Neural progenitor cell (in vitro differentiated cells): ENCODE results near the gene MOGAT1. TPM values are rescaled to one million over a fixed set of nuclear protein-coding genes. Genes with fewer than 3 reads are reported as not detected.
A peak's percentile ranks its signal among the peaks of the same experiment; 100 is the strongest.

Source experiments
- DNase-seq: peaks from one replicate; pipeline ENCODE4 v3.0.0-alpha.2; 2016; ENCODE audit warnings: low spot score
- H2AFZ ChIP-seq: fragments of 200-600 bp; sonication (generic); replicated peaks from 2 replicates; pipeline ENCODE4 v1.6.1; 2016; ENCODE audit warnings: antibody characterized with exemption
- H3F3A ChIP-seq: fragments of 200-600 bp; sonication (generic); 2 replicates; pipeline ENCODE4 v1.6.1; 2016; ENCODE audit warnings: antibody characterized with exemption, low read depth
- H3K27ac ChIP-seq: fragments of 200-600 bp; sonication (generic); 2 replicates; pipeline ENCODE4 v1.5.1; 2016; ENCODE audit warnings: mild to moderate bottlenecking
- H3K27me3 ChIP-seq: fragments of 200-600 bp; sonication (generic); 2 replicates; pipeline ENCODE4 v1.6.1; 2016; ENCODE audit warnings: mild to moderate bottlenecking, moderate library complexity
- H3K36me3 ChIP-seq: fragments of 200-600 bp; sonication (generic); 2 replicates; pipeline ENCODE4 v1.5.1; 2016
- H3K4me1 ChIP-seq: fragments of 200-600 bp; sonication (generic); 2 replicates; pipeline ENCODE4 v1.6.1; 2016; ENCODE audit warnings: mixed run types
- H3K4me2 ChIP-seq: fragments of 200-600 bp; sonication (generic); 2 replicates; pipeline ENCODE4 v1.6.1; 2016
- H3K4me3 ChIP-seq: fragments of 200-600 bp; sonication (generic); 2 replicates; pipeline ENCODE4 v1.5.1; 2016
- H3K79me2 ChIP-seq: fragments of 200-600 bp; sonication (generic); 2 replicates; pipeline ENCODE4 v1.6.1; 2016; ENCODE audit warnings: low read depth
- H3K9ac ChIP-seq: fragments of 200-600 bp; sonication (generic); 2 replicates; pipeline ENCODE4 v1.6.1; 2016
- H3K9me3 ChIP-seq: fragments of 200-600 bp; sonication (generic); 2 replicates; pipeline ENCODE4 v1.5.1; 2016; ENCODE audit warnings: low read depth
- H4K20me1 ChIP-seq: fragments of 200-600 bp; sonication (generic); 2 replicates; pipeline ENCODE4 v1.6.1; 2016; ENCODE audit warnings: low read depth
- H3K27ac Mint-ChIP-seq: 3 replicates; pipeline ENCODE4 v1.8.0; 2021; ENCODE audit warnings: mixed read lengths
- H3K27me3 Mint-ChIP-seq: 2 replicates; pipeline ENCODE4 v1.8.0; 2022; ENCODE audit warnings: low read depth, mild to moderate bottlenecking, inconsistent platforms, moderate library complexity, mixed read lengths; ENCODE audit not compliant: insufficient read depth
- H3K36me3 Mint-ChIP-seq: 3 replicates; pipeline ENCODE4 v1.8.0; 2021; ENCODE audit warnings: mixed read lengths
- H3K4me1 Mint-ChIP-seq: 3 replicates; pipeline ENCODE4 v1.8.0; 2021; ENCODE audit warnings: mixed read lengths
- H3K4me3 Mint-ChIP-seq: 3 replicates; pipeline ENCODE4 v1.8.0; 2021; ENCODE audit warnings: mild to moderate bottlenecking, moderate library complexity, mixed read lengths
- H3K9me3 Mint-ChIP-seq: 3 replicates; pipeline ENCODE4 v1.8.0; 2020; ENCODE audit warnings: mixed read lengths
- CTCF ChIP-seq: fragments of 200-600 bp; sonication (generic); IDR thresholded peaks from 2 replicates; pipeline ENCODE4 v1.5.1; 2017; ENCODE audit warnings: antibody characterized with exemption, mild to moderate bottlenecking
- EZH2 ChIP-seq: fragments of 200-600 bp; sonication (generic); IDR thresholded peaks from 2 replicates; pipeline ENCODE4 v1.6.1; 2017; ENCODE audit warnings: antibody characterized with exemption, mild to moderate bottlenecking, moderate library complexity
- EZH2phosphoT487 ChIP-seq: fragments of 200-600 bp; sonication (generic); IDR thresholded peaks from 2 replicates; pipeline ENCODE4 v1.6.1; 2017; ENCODE audit warnings: antibody characterized with exemption
- total RNA-seq: library from RNA; depleted of rRNA; stranded (reverse); fragments of >200 nt; gene quantifications from 2 replicates; pipeline ENCODE4 v1.2.3, GENCODE V29; 2015; ENCODE audit warnings: low replicate concordance

Gene MOGAT1
- total RNA-seq, 1 donor from 2014 or later: 2.0 TPM

GRCh38 chr2:222756951-222757650 is 85.6 kb downstream of the MOGAT1 start:
- H3K27ac Mint-ChIP-seq: no peak overlapping the region
- Histone ChIP-seq H3F3A (peaks cover 36% of the 10 kb centered on the region), H2AFZ (no peak overlapping the region), H3K27me3 (peaks cover 56% of the 10 kb centered on the region), H3K4me1 (peaks cover 38% of the 10 kb centered on the region), H3K36me3 (no peaks in the 10 kb centered on the region), H3K4me3 (no peak overlapping the region), H3K27ac (no peak overlapping the region), H4K20me1 (peaks cover 17% of the 10 kb centered on the region), H3K4me2 (peak overlapping the region; percentile 5), H3K79me2 (no peaks in the 10 kb centered on the region), H3K9ac (no peak overlapping the region), H3K9me3 (no peaks in the 10 kb centered on the region)
- no peaks in the 10 kb centered on the region for H3K9me3 Mint-ChIP-seq
- peaks cover 34% of the 10 kb centered on the region for H3K4me1 Mint-ChIP-seq
- TF ChIP-seq CTCF (no peak), EZH2phosphoT487 (no peak), EZH2 (no peak)
- no peak for DNase-seq
- H3K36me3 Mint-ChIP-seq: no peaks in the 10 kb centered on the region
- H3K27me3 Mint-ChIP-seq: peaks cover 30% of the 10 kb centered on the region
- no peak overlapping the region for H3K4me3 Mint-ChIP-seq

Other genes starting within 250 kb of the MOGAT1 start
- gene SGPP2, start 247.1 kb upstream of the MOGAT1 start, total RNA-seq: 0.11 and 0.34 TPM in 2 replicates
- gene FARSB, start 15.6 kb upstream of the MOGAT1 start, total RNA-seq: 16.4 and 25.0 TPM in 2 replicates
- 80.6 and 106 TPM in 2 replicates for gene ACSL3, start 189.4 kb downstream of the MOGAT1 start, total RNA-seq